HG03060 (cell line): ENCODE results near the gene NMNAT3.
"Not testable (repeated sequence)": the region's sequence is repeated elsewhere in the genome, so short reads cannot be mapped to it uniquely, and the experiment has no call there.

Experiments
- ATAC-seq: cut with Tn5 transposase; IDR thresholded peaks from one replicate; pipeline ENCODE4 v1.9.1; 2021; ENCODE audit warnings: low read depth, moderate number of reproducible peaks; ENCODE audit not compliant: unreplicated experiment

The NMNAT3 gene

DNA sequence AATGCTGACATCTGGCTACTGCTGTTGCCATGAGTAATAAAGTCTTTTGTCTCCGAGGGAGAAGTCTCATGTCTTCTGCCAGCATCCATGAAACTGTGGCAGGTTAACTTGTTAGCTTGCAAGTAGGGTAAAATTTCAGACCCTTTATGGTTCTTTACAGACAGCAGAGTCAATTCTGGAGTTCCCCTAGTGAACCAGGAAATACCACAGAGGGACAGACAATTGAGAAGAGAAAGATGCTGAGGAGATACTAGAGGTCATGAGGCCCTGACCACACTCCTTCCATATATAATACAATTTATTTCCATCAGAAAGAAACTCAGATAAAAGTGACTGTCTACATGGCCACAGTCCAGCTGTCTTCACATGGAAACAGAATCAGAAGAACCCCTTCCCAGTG is 38.1 kb downstream of the NMNAT3 start:
- no peak for ATAC-seq

DNA sequence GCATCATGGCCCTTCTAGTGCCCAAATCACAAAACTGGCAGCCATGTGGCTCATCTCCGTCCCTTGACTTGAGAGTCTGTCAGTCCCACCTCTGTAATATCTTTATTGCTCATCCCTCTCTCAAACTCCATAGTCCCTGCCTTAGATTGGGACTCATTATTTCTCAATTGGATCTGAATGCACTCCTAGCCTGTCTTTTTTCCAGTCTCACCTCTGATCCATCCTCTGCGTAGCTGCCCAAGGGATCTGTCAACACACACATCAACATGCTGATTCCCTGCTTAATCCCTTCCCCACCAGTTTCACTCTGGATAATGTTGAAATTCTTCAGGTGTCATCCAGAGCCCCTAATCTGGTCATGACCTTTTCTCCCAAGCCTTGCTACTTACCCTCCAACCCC is 39.3 kb downstream of the NMNAT3 start:
- no peak for ATAC-seq

DNA sequence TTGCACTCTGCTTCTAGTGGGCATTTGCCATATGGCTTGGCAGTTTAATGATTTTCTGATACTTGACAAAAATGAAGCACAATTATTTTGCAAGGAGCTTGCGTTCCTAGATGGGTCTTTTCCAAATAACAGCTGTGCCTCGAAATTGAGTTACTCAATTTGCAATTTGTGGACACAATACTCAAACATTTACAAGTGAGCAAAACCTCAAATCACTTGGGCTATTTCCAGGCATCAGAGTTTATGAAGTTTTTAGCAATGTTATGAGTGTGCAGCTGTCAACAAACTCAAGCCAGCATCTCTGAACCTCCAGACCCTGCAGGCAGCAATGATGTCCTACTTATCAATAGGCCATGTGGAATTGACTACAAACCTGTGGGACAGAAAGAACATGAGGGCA is 41.3 kb downstream of the NMNAT3 start:
- no peak for ATAC-seq

- no peak for ATAC-seq
Measured at GRCh38 chr3:139634111-139634635, 43.6 kb downstream of the NMNAT3 start.

- ATAC-seq: no peak
Measured at GRCh38 chr3:139633511-139633910, 44.3 kb downstream of the NMNAT3 start.

GRCh38 chr3:139630542-139630941 is 47.2 kb downstream of the NMNAT3 start:
- no peak for ATAC-seq

DNA sequence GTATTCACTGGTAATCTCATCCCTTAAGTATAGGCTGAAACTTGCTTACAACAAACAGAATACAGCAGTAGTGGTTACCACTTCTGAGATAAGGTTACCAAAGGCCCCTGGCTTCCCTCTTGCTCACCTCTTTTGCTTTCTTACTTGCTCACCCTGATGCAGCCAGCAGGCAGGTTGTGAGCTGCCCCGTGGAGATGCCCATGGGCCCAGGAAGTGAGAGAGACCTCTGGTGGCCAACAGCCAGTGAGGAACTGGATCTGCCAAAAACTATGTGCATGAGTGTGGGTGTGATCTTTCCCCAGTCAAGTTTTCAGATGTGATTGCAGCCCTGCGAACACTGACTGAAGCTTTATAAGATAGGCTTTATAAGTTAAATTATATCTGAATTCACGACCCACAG is 48.7 kb downstream of the NMNAT3 start:
- ATAC-seq: no peak

- no peak for ATAC-seq
Measured at GRCh38 chr3:139627759-139628158, 50.0 kb downstream of the NMNAT3 start.

DNA sequence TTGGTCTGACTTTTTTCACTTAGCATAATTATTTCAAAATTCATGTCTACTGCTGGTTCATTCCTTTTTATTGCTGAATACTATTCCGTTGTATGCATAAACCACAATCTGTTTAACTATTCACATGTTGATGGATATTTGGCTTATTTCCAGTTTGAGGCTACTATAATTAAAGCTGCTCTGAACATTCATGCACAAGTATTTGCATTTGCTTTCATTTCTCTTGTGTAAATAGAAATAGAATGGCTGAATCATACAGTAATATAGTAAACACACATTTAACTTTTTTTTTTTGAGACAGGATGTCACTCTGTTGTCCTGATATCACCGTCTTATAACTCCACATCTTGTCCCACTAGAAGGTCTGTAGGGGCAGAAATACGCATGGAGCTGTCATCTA is 57.3 kb downstream of the NMNAT3 start:
- no peak for ATAC-seq

DNA sequence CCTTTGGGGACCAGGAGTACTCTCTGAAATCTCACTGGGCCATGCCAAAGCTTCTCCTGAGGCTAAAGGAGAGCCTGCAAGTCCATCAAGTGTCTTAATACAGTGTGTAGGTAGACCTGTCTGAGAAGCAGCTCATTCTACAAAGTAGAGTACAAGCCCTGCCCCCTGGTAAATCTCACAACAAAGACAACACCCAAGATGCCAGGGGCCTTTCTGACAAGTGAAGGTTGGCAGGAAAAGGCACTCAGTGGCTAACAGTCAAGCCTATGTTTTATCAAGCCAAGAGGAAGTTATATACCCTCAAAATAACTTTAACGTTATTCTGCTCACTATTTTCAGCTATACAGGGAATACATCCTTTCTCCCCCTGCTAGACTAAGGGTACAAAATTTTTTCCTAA is 58.3 kb downstream of the NMNAT3 start:
- no peak for ATAC-seq

- no peak for ATAC-seq
Measured at GRCh38 chr3:139617672-139618268, 60.0 kb downstream of the NMNAT3 start.

- no peak for ATAC-seq
Measured at GRCh38 chr3:139611528-139611927, 66.2 kb downstream of the NMNAT3 start.

DNA sequence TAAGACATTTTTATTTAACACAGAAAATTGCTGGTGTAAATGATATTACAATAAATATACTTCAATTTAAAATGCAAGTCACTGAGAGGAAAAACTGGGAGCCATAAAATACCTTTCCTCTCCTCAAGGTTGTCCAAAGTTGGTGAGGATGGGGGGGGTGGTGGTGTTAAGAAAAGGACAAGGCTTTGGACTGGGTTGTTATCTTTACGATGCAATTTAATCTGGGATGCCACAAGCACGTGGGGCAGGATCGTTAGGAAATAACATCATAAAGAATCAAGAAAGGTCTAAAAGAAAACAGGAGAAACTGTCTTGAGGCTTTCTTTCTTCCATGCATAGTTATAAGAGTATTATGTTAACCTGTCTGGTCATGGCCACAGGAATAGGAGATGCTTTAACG is 66.9 kb downstream of the NMNAT3 start:
- no peak for ATAC-seq

DNA sequence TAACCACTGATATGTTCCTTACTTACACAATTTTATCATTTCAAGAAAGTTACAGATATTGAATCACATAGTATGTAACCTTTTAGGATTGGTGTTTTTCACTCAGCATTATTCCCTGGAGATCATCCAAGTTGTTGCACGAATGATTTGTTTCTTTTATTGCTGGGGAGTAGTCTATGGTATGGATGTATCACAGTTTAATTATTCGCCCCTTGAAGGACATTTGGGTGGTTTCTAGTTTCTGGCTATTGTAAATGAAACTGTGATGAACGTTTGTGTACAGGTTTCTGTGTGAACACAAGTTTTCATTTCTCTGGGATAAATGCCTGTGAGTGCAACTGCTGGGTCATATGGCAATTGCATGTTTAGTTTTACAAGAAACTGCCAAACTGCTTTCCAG is 68.8 kb downstream of the NMNAT3 start:
- no peak for ATAC-seq

DNA sequence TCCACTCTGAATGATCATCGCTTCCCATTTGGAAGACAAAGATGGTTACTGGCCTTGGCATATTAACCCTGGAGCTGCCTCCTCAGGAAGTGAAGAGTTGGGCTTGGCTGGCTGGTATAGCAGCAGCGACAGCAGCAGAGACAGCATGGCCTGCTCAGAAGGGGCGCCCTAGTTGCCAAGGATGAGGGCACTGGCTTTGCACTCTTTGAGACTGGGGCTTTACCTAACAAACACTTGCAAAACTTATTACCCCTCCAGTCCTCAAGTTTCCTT is 69.7 kb downstream of the NMNAT3 start:
- no peak for ATAC-seq

GRCh38 chr3:139607257-139608107 is 70.3 kb downstream of the NMNAT3 start:
- ATAC-seq: no peak

GRCh38 chr3:139602003-139602402 is 75.8 kb downstream of the NMNAT3 start:
- ATAC-seq: no peak

DNA sequence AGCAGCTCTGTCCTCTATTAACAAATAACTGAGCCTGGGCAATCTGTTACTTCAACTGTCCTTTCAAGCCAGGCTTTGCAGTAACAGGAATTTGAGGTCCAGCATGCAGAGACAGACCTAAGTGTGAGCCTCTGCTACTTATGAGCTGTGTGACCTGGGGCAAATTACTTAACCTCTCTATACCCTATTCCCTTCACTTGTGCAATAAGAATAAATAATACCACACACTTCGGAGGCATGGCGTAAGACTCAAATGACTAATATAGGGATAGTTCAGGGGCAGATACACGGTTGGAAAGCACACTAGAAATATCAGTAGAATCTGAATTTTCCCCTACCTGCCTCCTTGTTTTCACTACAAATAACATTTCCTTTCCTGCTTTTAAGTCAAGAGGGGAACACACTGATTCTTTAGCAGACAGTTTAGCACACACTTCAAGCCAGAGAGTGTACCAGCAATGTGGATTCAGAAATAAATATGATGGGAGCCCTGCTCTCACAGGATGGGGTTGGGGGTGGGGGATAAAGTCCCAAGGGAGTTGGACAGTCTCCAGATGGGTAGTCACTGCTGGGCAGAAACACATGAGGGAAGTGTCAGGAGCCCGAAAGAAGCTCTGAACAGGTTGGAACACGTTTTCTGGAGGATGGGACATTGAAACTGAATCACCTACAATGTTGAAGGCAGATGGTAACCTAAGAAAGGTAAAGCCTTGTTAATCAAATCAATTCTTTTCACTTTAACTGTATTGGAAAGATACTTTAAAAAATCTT is 76.4 kb downstream of the NMNAT3 start:
- ATAC-seq: no peak

DNA sequence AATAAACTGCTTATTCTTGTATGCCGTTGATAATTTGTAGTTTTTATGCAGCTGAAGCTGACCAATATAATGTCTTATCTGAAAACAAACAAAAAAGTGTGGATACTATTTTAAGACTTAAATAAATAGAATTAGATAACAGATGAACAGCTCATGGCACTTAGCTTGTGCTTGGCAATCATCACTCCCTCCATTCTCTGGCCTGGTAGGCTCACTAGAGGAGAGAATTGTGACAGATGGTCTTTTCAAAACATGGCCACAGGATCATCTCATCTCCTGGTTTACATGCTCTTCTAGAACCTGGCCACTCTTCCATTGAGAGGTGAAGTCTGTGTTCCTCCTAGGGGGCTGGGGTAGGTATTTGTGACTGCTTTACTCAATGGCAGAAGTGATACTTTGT is 79.8 kb downstream of the NMNAT3 start:
- ATAC-seq: no peak

DNA sequence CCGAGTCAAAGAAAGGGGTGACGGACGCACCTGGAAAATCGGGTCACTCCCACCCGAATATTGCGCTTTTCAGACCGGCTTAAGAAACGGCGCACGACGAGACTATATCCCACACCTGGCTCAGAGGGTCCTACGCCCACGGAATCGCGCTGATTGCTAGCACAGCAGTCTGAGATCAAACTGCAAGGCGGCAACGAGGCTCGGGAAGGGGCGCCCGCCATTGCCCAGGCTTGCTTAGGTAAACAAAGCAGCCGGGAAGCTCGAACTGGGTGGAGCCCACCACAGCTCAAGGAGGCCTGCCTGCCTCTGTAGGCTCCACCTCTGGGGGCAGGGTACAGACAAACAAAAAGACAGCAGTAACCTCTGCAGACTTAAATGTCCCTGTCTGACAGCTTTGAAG is 86.6 kb downstream of the NMNAT3 start:
- not testable (repeated sequence) for ATAC-seq

- ATAC-seq: no peak
Measured at GRCh38 chr3:139588450-139588849, 89.3 kb downstream of the NMNAT3 start.

DNA sequence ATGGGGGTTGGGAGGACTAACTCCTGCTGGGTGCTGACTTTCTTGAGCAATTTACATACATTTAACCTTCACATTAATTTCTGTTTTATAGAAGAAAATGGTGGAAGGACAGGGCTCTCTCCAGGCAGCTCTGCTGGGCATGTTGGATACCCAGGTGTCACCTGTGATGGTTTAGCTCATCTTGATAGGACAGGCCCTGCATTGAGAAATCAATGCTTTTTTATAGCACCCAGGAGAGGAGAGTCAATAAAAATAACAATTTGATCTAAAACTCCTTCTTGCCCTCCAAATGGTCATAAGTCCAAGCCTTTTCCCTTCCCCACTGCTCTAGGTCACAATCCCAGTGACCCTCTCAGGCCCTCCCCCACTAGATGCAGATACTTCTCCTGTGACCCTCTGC is 90.0 kb downstream of the NMNAT3 start:
- no peak for ATAC-seq
